ENCODE data around the gene SLC41A3.
"Not testable (repeated sequence)": the region's sequence is repeated elsewhere in the genome, so short reads cannot be mapped to it uniquely, and the experiment has no call there.

SLC41A3 gene

DNA sequence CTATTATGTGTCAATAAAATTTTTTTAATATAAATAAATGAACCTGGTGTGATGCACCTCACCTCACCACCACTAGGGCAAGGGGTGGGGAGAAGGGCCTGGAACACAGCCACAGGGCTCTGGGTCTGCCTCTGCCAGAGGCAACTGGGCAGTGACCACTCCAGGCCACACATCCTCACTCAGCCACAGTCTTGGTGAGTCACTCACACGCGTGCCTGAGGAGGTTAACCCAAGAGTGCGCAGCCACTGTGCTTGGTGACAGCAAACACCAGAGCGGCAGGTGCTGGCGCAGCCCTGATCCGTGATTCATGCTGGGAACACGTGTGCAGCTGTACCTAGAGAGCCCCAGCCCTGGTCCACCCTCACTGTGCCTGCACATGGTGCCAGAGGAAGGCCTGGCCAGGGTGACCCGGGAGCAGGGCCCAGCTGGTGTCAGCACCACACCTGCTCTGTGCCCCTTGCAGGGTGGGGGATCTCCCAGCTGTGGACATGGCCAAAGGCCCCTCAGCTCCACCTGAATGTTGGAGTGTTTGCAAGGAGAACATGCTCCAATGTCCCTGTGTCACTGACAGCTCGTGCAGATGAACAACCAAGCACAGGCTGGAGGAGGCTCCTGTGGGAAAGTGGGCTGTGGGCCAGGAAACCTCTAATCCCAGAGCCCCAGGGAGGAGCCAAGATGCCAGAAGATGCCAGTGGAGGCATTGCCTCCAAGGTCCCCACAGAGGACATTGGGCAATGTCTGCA is 2.1 kb downstream of the SLC41A3 start:
- no peak for DNase-seq

DNA sequence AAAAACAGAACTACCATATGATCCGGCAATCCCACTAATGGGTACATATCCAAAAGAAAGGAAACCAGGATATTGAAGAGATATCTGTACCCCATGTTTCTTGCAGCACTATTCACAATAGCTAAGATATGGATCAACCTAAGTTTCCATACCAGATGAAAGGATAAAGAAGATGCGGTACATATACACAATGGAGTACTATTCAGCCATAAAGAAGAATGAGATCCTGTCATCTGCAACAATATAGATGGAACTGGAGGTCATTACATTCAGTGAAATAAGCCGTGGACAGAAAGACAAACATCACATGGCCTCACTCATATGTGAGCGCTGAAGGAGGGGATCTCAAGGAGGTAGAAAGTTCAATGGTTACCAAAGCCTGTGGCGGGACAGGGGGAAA is 3.0 kb downstream of the SLC41A3 start:
- DNase-seq, result no peak

DNA sequence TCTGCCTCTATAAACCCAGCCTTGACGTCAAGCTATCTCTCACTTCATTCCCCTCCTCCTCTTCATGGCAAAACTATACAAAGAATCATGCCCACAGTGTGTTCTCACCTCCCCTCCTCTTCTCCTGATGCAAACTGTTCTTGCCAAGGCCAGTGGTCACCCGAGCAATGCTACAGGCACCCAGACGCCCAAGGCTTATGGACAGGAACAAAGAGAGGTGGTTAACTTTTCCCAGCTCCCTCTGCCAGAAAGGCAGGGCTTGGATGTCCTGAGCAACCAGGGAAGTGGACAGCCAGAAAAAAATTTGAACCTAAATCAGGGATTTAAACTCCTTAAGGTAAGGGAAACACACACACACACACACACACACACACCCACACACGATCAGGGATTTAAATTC is 5.1 kb downstream of the SLC41A3 start:
- DNase-seq, result no peak

DNA sequence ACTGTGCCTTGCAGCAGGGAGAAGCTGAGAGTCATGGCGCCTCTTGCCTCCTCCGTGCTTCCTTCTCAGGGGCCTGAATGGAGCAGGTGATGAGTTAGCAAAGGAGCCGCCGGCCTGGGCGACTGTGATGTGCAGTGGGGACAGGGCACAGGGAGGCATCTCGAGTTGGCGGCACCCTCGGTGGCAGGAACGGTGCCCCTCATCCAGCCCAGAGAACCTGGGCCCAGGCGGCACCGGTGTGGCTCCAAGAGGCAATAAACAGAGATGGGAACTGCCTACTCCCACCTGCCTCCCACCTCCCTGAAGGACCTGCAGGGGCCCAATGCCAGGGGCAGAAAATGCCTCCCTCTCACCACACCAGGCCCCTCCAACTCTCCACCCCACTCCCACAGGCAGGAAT is 6.2 kb downstream of the SLC41A3 start:
- DNase-seq, result no peak

DNA sequence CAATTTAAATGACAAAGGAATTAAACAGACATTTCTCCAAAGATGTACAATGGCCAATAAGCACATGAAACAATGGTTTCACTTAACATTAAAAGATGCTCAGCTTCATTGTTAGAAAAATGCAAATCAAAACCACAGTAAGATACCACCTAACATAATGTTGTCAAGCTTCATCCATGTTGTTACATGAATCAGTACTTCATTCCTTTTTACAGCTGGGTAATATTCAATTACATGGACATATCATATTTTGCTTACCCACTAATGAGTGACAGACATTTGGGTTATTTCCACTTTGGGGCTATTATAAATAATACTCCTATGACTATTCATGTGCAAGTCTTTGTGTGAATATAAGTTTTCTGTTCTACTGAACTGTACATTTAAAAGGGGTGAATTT is 7.8 kb downstream of the SLC41A3 start:
- no peak for DNase-seq

DNA sequence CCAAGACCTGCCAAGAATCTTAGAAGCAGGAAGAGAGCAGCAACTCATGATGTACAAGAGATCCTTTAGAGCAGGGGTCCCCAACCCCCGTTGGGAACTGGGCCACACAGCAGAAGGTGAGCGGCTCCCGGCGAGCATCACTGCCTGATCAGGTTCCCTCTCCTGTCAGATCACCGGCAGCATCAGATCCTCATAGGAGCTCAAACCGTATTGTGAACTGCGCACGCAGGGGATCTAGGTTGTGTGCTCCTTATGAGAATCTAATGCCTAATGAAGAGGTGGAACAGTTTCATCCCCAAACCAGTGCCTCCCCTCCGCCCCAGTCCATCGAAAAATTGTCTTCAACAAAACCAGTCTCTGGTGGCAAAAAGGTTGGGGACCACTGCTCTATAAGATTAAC is 13.8 kb downstream of the SLC41A3 start:
- no peak for DNase-seq

DNA sequence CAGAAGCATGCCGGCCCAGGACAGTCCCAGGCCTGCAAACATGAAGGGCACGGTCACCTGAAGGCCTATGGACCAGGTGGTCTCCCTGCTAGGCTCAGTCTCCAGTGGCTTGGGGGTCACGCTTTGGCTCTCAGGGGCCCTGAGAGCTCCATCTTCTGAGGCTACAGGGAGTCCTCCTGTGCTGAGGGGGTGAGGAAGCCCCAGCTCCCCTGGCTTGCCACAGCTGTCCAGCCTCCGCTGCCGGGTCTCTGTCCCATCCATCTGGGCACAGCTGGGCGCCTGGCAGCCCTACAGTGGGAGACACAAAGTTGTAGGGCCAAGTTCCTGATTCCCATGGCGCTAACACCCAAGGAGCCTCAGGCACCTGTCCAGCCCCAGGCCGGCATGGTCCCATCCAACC is 16.0 kb downstream of the SLC41A3 start:
- no peak for DNase-seq

DNA sequence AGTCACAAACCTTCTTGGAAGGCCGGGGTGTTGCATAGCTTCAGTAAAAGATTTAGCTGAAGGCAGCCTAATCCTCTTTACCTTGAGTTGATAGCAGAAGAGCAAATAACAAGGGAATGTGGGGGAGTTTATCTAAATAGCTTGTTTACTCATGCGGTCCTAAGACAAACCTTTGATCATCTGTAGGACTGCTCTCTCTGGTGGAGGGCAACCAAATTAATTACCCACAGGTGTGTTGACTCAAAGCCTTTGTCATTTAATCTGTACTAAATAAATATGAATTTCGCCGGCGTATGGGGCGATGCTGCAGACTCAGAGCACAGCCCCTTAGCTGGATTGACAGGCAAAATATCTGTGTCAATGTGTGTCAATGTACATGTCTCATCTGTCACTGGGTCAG is 17.2 kb downstream of the SLC41A3 start:
- DNase-seq, result not testable (repeated sequence)

DNA sequence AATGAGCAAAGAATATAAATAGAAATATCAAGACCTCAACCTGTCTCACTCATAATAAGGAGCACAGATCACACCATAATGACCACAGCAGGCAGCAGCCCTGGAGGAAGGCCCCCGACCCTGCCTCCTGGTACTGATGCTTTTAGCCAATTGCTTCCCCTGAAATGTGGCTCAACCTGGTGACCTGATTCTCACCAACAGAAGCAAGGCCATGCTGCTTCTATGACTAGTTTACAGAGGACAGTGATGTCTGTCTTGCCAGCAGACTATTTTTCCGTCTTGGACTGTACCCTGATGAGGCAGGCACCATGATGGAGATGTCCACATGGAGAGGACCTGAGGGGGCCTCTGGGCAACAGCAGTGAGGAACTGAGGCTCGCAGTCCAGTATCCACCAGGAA is 18.0 kb downstream of the SLC41A3 start:
- DNase-seq, result no peak

DNA sequence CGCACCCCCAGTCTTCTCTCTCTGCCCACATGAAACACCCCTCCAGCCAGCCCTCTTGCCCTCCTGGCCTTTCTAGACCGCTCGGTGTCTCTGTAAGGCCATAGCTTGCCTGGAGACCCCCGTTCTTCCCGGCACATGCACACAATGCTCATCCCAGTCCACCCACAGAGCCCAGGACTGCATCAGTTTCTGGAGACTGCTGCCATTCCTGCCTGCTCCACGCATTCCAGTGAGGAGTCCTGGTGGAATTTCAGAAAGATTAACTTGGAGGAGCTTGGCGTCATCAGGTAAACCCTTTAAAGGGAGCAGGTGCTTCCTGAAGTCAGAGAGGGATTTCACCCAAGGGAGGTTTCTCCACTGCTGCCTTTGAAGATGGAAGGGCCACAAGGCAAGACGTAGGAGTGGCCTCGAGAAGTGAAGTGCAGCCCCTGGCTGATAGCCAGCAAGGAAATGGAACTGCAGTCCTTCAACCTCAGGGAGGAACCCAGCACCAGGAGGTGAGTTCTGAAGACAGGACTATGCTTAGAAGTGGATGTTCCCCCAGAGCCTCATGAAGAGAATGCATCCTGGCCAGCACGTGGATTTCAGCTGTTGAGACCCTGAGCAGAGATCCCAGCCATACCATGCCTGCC is 19.2 kb downstream of the SLC41A3 start:
- no peak for DNase-seq

DNA sequence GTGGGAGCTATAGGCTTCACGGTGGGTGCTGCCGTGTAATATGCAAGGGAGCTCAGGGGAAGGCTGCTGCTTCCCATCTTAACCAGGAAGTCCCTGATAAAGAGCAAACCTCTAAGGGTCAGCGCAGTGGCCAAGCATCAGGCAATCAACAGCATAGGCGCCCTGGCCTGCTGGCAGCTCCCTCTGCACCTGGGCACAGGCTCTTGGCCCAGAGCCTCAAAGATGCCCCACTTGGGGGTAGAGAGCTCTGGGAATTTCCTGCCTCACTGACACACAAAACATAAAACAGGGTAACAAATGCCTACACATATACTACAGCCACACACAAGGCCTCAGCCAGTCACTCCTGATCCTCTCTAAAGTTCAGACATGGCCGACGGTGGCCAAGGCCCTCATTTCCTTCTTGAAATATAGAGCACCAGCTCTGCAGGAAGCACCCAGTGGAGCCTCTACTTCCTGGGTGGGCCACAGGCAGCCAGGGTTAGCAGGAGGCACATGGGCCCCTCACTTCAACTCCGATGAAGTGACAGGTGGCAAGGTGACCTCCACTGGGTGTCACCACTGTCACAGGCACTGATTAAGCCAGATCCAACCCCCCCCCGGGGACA is 20.5 kb downstream of the SLC41A3 start:
- no peak for DNase-seq

DNA sequence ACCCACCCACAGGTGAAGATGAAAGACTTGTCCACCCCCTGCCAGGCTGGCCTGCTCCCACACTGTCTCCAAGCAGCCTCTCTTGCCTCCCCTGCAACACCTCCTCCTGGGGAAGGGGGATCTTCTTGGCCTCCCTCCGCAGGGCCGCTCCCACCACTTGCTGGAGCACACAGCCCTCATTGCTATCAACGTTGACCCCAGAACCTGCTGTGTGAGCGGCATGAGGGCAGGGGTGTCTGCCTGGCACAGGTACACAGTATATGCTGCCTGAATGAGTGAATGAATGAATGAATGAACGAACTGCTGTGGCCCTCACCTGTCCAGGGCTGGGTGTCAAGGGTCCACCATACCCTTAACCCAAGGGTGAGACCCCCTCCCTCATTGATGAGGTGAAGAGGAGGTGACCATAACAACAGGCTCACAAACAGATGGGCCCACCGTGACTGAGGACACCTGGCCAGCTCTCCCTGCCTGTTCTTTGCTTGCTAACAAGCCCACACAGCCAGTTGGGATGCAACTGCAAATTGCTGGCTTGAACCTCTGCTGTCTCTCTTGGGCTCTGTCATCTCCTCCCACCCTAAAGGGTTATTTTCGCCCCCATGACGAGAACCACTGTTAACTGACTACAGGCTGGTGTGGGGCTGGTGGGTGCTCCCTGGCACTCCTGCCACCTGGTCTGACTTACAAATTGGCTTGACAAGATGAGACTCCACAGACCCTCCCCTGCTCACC is 22.5 kb downstream of the SLC41A3 start:
- DNase-seq, result no peak

DNA sequence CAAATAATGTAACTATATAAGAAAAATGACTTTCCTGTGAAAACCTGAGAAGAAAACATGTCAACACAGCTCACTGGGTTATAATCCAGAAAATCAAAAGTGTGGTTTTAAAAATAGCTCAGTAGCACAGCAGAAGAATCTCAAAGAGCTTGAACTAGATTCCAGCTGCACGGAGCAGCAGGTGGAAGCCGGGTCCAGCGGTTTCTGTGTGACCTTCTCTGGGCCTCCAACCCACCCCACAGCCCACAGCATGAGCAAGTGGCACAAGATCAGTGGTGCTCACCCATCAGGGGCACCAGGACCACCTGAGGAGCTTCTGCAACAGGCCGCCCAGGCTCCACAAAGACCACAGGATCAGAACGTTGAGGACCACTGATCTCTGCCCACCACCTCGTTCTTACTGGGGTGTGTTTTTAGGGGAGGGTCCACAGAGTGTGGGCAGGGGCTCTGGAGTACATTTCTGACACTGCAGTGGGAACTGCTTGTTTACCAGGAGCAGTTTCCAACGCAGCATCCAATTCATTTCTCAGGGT is 23.2 kb downstream of the SLC41A3 start:
- no peak for DNase-seq

DNA sequence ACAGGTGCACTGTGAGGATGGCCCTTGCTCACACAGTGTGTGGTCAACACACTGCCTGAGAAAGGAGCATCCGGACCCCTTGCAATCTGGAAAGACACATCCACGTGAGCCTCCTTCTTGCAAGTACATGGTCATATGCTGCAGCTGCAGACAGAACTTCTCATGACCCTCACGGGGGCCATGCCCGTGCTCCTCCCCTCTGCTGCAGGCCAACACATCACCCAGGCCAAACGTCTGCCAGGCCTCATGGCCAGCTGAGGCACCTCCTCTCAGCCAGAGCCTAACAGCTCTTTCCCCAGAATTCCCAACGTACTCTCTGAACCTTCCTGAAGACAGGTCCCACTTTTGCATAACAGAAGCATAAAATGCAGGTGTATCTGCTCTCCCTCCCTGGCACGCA is 25.3 kb downstream of the SLC41A3 start:
- no peak for DNase-seq

DNA sequence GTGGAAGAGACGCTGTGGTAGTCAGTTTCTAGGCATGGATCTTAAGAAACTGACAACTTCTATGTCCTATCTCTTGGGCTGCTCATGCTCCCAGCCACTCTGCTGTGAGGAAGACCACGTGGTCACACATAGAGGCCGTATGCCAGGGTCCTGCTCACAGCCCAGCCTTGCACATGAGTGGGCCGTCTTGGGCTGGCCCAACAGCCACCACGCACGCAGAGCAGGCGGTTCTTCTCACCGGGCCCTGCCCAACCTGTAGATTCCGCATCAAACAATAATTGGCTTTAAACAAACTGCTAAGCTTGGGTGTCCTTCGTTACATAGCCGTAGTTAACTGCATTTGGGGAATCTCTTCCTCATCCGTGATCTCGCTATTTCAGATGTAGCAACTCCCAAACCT is 26.0 kb downstream of the SLC41A3 start:
- no peak for DNase-seq

DNA sequence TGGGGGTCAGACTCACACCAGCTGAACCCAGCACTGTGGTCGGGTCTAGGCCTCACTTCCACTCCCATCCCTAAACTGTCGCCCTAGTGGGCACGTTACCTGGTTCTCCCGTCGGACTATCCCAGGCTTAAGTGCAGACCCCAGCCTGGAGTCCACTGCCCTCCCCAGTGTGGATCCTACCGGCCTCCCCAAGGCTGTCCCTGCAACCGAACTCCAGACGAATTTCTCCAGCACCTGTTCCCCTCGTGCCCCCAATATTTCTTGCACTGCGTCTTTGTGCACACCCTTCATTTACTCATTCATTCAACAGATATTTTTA is 26.5 kb downstream of the SLC41A3 start:
- no peak for DNase-seq

DNA sequence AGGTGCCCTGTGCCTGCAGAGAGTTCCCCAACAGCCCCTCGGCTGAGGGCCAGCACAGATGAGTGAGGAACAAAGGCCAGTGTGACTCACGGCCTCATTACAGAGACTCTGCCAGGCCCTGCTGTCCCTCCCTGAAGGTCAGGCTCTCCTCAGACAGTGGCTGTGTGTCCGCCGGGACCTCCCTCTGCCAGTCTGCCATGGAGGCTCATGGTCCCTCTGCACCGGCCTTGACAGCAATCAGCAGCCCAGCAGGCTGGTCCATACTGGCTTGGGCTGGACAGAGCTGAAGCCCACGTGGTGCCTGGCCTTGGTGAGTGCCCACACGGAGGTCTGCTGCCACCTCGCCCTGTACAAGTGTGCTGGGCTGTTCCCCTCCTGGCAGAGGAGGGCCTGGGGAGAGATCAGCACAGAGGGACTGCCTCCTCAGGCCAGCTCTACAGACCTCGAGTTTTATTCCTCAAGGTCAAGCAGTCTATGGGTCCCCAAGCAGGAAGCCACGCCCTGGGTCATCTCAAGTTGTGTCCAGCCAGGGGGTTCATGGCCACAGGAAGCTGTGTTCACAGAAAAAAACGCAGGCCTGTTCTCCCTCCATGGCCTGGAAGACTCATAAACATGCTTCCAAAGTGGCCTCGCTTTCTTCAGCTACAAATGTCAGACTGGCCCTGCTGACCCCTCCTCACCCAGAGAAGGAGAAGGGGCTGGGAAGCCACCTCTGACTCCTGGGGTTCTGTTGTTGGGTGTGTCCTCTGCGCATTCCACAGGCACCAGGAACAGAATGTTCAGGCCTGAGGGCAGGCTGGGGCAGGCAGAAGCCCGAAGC is 27.0 kb downstream of the SLC41A3 start:
- DNase-seq, result no peak

DNA sequence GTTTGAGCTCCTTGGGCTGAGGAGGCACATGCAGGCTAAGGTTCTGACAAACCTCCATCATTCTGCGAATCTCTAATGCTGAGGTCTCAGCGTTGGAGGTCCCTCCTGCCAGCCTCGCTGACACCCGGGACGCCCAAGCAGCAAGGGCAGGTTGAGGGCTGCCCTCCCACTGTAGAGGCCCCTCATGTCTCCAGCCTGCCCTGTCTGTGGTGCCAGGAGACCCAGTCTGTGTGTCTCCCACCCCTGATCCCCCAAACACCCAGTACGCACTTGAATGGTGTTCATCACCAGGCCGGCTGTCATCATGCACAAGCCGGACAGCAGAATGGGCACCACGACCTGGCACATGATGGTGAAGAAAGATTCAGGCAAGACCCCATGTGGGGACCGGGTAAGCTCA is 27.8 kb downstream of the SLC41A3 start:
- DNase-seq, result no peak

DNA sequence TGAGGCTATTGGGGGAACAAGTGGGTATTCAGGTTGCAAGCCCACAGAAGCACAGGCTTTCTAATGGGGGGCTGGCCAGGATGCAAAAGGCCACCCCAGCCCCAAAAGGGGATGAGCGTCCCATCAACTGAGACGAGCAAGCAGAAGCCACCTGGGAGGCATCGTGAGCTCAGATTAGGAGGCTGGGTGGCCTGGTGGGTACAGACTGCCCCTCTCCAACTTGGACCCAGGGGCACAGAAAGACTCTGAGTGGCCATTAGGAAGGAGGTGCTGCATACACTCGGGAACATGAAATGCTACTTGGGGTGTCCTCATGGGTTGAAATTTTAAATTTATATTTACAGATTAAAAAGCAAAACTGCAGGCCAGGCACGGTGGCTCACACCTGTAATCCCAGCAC is 29.1 kb downstream of the SLC41A3 start:
- no peak for DNase-seq

DNA sequence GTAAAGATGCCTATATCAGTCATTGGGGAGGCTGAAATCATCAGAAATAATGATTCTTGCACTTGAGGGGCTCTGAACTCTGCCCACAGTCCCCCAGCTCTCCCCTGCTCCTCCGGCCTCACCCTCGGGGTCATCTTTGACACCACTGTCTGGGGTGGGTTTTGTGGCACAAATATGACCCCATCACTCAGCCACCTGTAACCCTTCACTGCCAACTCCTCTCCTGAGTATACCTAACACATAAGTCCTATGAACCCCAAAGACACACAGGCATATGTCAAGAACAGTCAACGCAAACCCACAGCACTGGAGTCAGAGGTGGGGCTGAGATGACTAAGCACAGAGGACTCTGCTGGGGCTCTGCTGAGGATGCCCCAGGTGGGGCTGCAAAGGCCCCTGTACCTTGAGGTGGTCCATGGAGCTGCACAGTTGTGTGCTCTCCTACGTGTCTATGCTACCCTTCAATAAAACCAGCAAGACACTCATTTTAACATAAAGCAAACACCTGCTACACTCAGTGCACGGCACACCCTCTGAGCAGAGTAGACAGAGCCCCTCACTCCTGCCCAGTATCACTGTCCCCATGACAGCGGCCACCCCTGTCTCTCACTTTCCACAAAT is 29.9 kb downstream of the SLC41A3 start:
- DNase-seq, result no peak

DNA sequence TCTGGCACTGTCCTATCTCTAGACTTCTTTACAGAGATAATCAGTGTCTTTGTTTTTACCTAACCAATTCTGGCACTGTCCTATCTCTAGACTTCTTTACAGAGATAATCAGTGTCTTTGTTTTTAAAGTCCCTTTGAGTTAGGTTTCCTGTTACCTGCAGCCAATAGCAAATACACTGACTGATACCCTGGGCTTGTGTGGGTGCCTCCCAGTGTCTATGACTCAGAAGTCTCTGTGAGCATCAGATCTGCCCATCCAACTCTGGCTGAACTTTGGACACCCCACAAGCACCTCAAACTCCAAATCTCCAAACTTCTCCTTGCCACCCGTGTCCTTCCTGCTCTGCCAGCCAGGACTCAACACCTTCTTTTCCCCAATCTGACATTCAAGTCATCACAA is 30.4 kb downstream of the SLC41A3 start:
- DNase-seq, result no peak

Data from activated CD8-positive, alpha-beta memory T cell treated with anti-CD3 and anti-CD28 coated beads, Interleukin-2, amount 50 U/mL, for 4 hours (primary cell).